ENCODE measurements around the gene NOS3.

GRCh38 chr7:151046603-151047573 lies 56.1 kb downstream of the NOS3 start:
- TF ChIP-seq POLR2AphosphoS5 (IDR thresholded peaks at IDR 0.05; ENCODE audit: low read depth, low read length) (no peak), REST (IDR thresholded peaks at IDR 0.05; ENCODE audit: insufficient read depth in 1 of 2, low read depth in 2 of 2, low read length in 2 of 2) (no peak)

All from PFSK-1 (cell line).